ENCODE measurements around the gene GJD3. TPM values are rescaled to one million over a fixed set of nuclear protein-coding genes. Genes with fewer than 3 reads are reported as not detected.

The GJD3 gene
- total and polyA plus RNA-seq, 9 of the 15 experiments (the other 6 are each of a cell fraction or from before 2014, with no cell fraction given) = 0.17 to 0.38 TPM; not detected in 7

DNA sequence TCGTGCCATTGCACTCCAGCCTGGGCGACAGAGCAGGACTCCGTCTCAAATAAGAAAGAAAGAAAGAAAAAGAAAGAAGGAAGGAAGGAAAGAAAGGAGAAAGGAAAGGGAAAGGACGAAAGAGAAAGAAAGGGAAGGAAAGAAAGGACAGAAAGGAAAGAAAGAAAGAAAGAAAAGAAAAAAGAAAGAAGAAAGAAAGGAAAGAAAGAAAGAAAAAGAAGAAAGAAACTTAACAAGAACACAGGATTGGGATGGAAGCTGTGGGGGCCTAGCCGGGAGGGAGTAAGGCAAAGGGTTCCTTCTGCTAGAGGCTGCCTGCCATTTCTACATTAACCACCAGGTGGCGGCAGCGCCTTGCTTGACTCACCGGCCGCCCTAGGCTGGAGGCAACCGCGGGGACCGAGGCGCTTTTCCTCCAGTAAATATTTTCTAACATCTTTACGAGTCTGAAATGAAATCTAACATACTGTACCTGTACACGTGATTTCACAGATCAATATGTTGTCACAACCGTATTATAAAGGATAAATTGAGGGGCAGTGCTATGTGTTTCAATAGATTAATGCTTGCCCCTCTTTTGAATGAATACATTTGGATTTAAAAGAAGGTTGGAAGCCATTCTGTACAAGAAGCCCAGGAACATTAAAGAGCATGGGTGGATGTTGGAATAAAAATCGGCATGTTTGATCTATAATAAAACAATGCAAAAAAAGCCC is 6.1 kb downstream of the GJD3 start (continued):
- TF ChIP-seq ZNF592 (IDR thresholded peaks at IDR 0.05) (peak; percentile 49), WHSC1 (IDR thresholded peaks at IDR 0.05; ENCODE audit: low read length) (no peak), PHF21A (IDR thresholded peaks at IDR 0.05; ENCODE audit: borderline replicate concordance, low read depth) (peak; percentile 10; the same call in 1 of the 2 replicates), ESRRA (IDR thresholded peaks at IDR 0.05; ENCODE audit: borderline replicate concordance, low read depth) (peak; percentile 19; the same call in 1 of the 2 replicates), MAZ (CRISPR knock-in tag; conservative IDR thresholded peaks at IDR 0.05 in 1 of 2, IDR thresholded peaks at IDR 0.05 in 1 of 2) (peak in 1 of 2 experiments; percentile 91; a peak in 2 of 4 replicates), ELF4 (CRISPR knock-in tag; IDR thresholded peaks at IDR 0.05) (peak; percentile 79; the same call in 1 of the 2 replicates), BDP1 (IDR thresholded peaks at IDR 0.05; ENCODE audit: insufficient read depth, insufficient read length) (no peak), ZKSCAN3 (CRISPR knock-in tag; IDR thresholded peaks at IDR 0.05) (no peak), DEAF1 (CRISPR knock-in tag; IDR thresholded peaks at IDR 0.05) (peak; percentile 82), NBN (IDR thresholded peaks at IDR 0.05; ENCODE audit: low read depth) (peak; percentile 52; the same call in 1 of the 2 replicates), THRAP3 (IDR thresholded peaks at IDR 0.05; ENCODE audit: borderline replicate concordance) (peak; percentile 95; the same call in 1 of the 2 replicates), ASH1L (IDR thresholded peaks at IDR 0.05; ENCODE audit: borderline replicate concordance, low read depth, partially characterized antibody) (peak; percentile 49), TRIM24 (IDR thresholded peaks at IDR 0.05) (peak; percentile 21 to 39; a peak in 1 of 4 replicates)
- TF ChIP-seq, protein P1, sequence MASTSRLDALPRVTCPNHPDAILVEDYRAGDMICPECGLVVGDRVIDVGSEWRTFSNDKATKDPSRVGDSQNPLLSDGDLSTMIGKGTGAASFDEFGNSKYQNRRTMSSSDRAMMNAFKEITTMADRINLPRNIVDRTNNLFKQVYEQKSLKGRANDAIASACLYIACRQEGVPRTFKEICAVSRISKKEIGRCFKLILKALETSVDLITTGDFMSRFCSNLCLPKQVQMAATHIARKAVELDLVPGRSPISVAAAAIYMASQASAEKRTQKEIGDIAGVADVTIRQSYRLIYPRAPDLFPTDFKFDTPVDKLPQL (IDR thresholded peaks at IDR 0.05; ENCODE audit: extremely low read depth, insufficient read length) = no peak
- TF ChIP-seq, protein P2, sequence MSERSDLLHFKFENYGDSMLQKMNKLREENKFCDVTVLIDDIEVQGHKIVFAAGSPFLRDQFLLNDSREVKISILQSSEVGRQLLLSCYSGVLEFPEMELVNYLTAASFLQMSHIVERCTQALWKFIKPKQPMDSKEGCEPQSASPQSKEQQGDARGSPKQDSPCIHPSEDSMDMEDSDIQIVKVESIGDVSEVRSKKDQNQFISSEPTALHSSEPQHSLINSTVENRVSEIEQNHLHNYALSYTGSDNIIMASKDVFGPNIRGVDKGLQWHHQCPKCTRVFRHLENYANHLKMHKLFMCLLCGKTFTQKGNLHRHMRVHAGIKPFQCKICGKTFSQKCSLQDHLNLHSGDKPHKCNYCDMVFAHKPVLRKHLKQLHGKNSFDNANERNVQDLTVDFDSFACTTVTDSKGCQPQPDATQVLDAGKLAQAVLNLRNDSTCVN (CRISPR knock-in tag; IDR thresholded peaks at IDR 0.05) = peak; percentile 89; the same call in 1 of the 2 replicates
- TF ChIP-seq, protein P3, sequence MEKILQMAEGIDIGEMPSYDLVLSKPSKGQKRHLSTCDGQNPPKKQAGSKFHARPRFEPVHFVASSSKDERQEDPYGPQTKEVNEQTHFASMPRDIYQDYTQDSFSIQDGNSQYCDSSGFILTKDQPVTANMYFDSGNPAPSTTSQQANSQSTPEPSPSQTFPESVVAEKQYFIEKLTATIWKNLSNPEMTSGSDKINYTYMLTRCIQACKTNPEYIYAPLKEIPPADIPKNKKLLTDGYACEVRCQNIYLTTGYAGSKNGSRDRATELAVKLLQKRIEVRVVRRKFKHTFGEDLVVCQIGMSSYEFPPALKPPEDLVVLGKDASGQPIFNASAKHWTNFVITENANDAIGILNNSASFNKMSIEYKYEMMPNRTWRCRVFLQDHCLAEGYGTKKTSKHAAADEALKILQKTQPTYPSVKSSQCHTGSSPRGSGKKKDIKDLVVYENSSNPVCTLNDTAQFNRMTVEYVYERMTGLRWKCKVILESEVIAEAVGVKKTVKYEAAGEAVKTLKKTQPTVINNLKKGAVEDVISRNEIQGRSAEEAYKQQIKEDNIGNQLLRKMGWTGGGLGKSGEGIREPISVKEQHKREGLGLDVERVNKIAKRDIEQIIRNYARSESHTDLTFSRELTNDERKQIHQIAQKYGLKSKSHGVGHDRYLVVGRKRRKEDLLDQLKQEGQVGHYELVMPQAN (IDR thresholded peaks at IDR 0.05; ENCODE audit: borderline replicate concordance) = peak; percentile 57; the same call in 1 of the 2 replicates

Data from K562 (cell line).